ENCODE data around the gene YPEL1. TPM values are rescaled to one million over a fixed set of nuclear protein-coding genes. Genes with fewer than 3 reads are reported as not detected.

YPEL1 gene, protein sequence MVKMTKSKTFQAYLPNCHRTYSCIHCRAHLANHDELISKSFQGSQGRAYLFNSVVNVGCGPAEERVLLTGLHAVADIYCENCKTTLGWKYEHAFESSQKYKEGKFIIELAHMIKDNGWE
- 18.8 TPM for total RNA-seq
- polyA plus RNA-seq (ENCODE audit: insufficient read depth in 1 of 8, insufficient read length in 8 of 8, low replicate concordance in 1 of 8): 10 to 100 TPM; 12.1 to 20.7 (median 17.2) TPM
- long read RNA-seq, donor 1, full-length matches to known transcripts: 1 of 1 reads
- long read RNA-seq, donor 1, partial matches to known transcripts: 0 of 1 reads
- long read RNA-seq, donor 1, other reads (novel, unspliced or antisense): 0 of 1 reads
- long read RNA-seq, donor 2: 0 reads
- long read RNA-seq, donor 3, full-length matches to known transcripts: 10 of 10 reads
- long read RNA-seq, donor 3, partial matches to known transcripts: 0 of 10 reads
- long read RNA-seq, donor 3, other reads (novel, unspliced or antisense): 0 of 10 reads
- long read RNA-seq, donor 4, full-length matches to known transcripts: 3 of 3 reads
- long read RNA-seq, donor 4, partial matches to known transcripts: 0 of 3 reads
- long read RNA-seq, donor 4, other reads (novel, unspliced or antisense): 0 of 3 reads
- long read RNA-seq, donor 5, full-length matches to known transcripts: 11 of 11 reads
- long read RNA-seq, donor 5, partial matches to known transcripts: 0 of 11 reads
- long read RNA-seq, donor 5, other reads (novel, unspliced or antisense): 0 of 11 reads
- long read RNA-seq, donor 6, full-length matches to known transcripts: 12 of 12 reads
- long read RNA-seq, donor 6, partial matches to known transcripts: 0 of 12 reads
- long read RNA-seq, donor 6, other reads (novel, unspliced or antisense): 0 of 12 reads
- long read RNA-seq, donor 7, full-length matches to known transcripts: 5 of 5 reads
- long read RNA-seq, donor 7, partial matches to known transcripts: 0 of 5 reads
- long read RNA-seq, donor 7, other reads (novel, unspliced or antisense): 0 of 5 reads
- long read RNA-seq, donor 8, full-length matches to known transcripts: 4 of 4 reads
- long read RNA-seq, donor 8, partial matches to known transcripts: 0 of 4 reads
- long read RNA-seq, donor 8, other reads (novel, unspliced or antisense): 0 of 4 reads
- long read RNA-seq, donor 9, full-length matches to known transcripts: 5 of 5 reads
- long read RNA-seq, donor 9, partial matches to known transcripts: 0 of 5 reads
- long read RNA-seq, donor 9, other reads (novel, unspliced or antisense): 0 of 5 reads
- long read RNA-seq, donor 10, full-length matches to known transcripts: 8 of 8 reads
- long read RNA-seq, donor 10, partial matches to known transcripts: 0 of 8 reads
- long read RNA-seq, donor 10, other reads (novel, unspliced or antisense): 0 of 8 reads
- long read RNA-seq, donor 11, full-length matches to known transcripts: 4 of 4 reads
- long read RNA-seq, donor 11, partial matches to known transcripts: 0 of 4 reads
- long read RNA-seq, donor 11, other reads (novel, unspliced or antisense): 0 of 4 reads

DNA sequence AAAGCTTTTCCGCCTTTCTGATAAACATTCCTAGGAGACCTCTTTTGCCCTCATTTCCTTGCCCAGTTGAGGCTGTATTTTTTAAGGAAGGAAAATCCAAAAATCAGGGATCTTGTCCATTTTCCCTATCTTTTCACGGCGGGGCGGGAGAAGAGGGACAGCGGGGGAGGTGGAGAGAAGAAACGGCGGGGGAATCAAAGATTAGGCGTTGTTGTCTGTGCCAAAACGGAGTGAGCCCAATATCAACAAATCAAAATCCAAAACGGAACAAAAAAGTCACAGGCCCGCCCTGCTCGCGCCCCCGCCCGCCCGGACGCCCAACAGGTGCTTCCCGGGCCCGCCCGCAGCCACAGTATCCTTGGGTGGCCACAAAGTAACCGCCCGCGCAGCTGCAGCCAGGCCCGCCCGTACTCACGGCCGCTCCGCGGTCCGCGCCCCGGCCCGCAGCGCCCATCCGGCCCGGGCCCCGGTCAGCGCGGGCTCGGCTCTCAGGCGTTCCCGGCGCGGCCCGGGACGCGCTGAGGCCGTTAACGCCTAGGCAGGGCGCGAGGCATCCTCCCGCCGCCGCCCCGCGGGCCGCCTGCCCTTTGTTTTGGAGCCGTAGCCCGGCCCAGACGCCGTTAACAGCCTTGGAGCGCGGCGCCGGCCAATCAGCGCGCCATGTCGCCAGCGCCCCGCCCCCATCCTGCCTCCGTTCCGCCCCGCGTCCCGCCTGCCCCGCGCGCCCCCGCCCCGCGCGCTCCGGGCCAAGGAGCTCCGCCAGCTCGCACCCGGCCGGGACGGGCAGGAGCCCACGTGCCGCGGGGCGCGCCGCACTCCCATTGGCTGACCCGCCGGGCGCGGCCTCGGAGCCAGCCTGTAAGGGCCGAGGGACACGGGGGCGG, at the start of gene YPEL1:
TSS of gene YPEL1 (minus strand) at position 595 of the 884 bp plus-strand sequence. CDS start 25,050 bp downstream, outside the sequence.
- no peaks in the 10 kb centered on the region for H3K9me3 ChIP-seq (replicated peaks; ENCODE audit: control insufficient read depth, low read depth, low read length)
- DNase-seq: peak; percentile 99
- peaks cover 2% of the 10 kb centered on the region for H3K27me3 ChIP-seq (ENCODE audit: control insufficient read depth, insufficient read depth, low read length)
- WGBS (ENCODE audit: insufficient coverage): under 1% methylated on average over 92 of the region's 102 CpGs
- peaks cover 12% of the 10 kb centered on the region for H3K4me1 ChIP-seq (ENCODE audit: control insufficient read depth, insufficient read depth, low read length)
- H3K27ac ChIP-seq (ENCODE audit: low read length): peak within 1 kb of the TSS; percentile 83
- peaks cover 4% of the 10 kb centered on the region for H3K36me3 ChIP-seq (ENCODE audit: control insufficient read depth, insufficient read depth, low read length)
- peak within 1 kb of the TSS; percentile 55 for H3K4me3 ChIP-seq (ENCODE audit: low read length)

DNA sequence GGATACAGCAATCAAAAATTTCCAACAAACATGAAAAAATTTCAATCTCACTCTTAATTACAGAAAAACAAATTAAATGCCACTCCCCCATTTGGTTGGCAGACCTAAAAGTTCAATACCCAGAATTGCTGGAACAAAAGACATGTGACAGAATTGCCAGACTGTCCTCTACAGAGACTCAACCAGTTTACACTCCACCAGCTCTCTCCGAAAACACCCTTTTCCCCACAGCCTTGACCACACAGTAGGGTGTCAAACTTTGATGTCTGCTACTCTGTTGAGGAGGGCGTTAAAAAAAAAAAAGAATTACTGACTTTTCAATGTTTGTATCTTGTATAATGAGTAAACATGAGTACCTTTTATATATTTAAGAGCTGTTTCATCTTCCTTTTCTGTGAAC, 44.7 kb upstream of the YPEL1 start:
- DNase-seq: no peak
- H3K27me3 ChIP-seq (ENCODE audit: control insufficient read depth, insufficient read depth, low read length): no peaks in the 10 kb centered on the region
- peaks cover 46% of the 10 kb centered on the region for H3K36me3 ChIP-seq (ENCODE audit: control insufficient read depth, insufficient read depth, low read length)
- no CpG with 5 or more reads among the region's 2 CpGs for WGBS (ENCODE audit: insufficient coverage)
- H3K4me3 ChIP-seq (ENCODE audit: low read length): no peak overlapping the region
- no peak overlapping the region for H3K27ac ChIP-seq (ENCODE audit: low read length)
- H3K9me3 ChIP-seq (replicated peaks; ENCODE audit: control insufficient read depth, low read depth, low read length): no peaks in the 10 kb centered on the region
- H3K4me1 ChIP-seq (ENCODE audit: control insufficient read depth, insufficient read depth, low read length): peaks cover 3% of the 10 kb centered on the region

DNA sequence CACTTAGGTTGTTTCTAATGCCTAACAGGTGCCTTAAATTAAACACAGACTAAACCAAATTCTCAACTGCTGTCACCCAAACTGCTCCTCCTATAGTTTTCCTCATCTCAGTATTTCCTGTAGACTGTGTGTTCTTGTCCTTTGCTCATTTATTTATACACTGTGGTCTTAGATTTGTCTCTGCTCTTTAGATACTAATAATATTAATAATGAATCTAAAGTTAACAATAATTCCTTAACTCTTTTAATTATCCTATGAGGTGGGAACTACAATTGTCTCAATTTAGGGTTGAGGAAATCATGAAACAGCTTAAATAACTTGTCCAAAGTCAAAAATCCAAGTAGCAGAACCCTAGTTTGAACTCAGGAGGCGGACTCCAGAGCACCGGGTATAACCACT, 43.9 kb upstream of the YPEL1 start:
- Histone ChIP-seq H3K4me1 (ENCODE audit: control insufficient read depth, insufficient read depth, low read length) (peaks cover 6% of the 10 kb centered on the region), H3K27ac (ENCODE audit: low read length) (no peak overlapping the region), H3K36me3 (ENCODE audit: control insufficient read depth, insufficient read depth, low read length) (peaks cover 38% of the 10 kb centered on the region), H3K27me3 (ENCODE audit: control insufficient read depth, insufficient read depth, low read length) (no peaks in the 10 kb centered on the region), H3K9me3 (replicated peaks; ENCODE audit: control insufficient read depth, low read depth, low read length) (no peaks in the 10 kb centered on the region), H3K4me3 (ENCODE audit: low read length) (no peak overlapping the region)
- 100% methylated on average over 1 of the region's 2 CpGs for WGBS (ENCODE audit: insufficient coverage)
- no peak for DNase-seq

DNA sequence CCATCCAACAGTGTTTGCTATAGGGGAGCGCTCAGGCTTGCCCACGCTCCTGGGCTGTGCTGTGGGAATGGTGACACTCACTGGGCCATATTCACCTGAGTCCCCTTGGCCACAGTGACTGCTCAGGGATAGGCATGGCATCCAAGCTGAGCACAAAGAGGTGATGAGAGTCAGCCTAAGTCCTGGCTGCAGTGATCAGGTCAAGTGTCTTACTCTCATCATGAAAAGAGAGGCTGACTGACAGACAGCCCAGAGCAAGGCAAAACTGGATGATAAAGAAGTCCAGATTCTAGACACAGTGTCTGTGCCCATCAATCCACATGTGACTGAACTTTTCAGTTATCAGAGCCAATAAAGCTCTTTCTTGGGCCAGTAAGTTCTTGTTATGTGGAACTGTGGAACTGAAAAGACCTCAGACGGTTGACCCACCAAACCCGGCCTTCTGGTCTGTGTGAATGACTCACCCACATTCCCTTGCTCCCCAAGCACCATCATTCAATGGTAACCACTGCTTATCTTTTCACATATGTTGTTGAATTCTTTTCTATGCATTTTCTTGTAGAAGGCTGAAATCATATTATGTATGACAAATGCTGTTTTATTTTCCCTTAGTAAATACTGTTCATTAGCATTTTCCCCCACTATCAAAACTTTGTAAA, 43.2 kb upstream of the YPEL1 start:
- Histone ChIP-seq H3K9me3 (replicated peaks; ENCODE audit: control insufficient read depth, low read depth, low read length) (no peaks in the 10 kb centered on the region), H3K27me3 (ENCODE audit: control insufficient read depth, insufficient read depth, low read length) (no peaks in the 10 kb centered on the region), H3K36me3 (ENCODE audit: control insufficient read depth, insufficient read depth, low read length) (peaks cover 40% of the 10 kb centered on the region), H3K4me3 (ENCODE audit: low read length) (no peak overlapping the region), H3K27ac (ENCODE audit: low read length) (no peak overlapping the region), H3K4me1 (ENCODE audit: control insufficient read depth, insufficient read depth, low read length) (peaks cover 6% of the 10 kb centered on the region)
- no peak for DNase-seq
- WGBS (ENCODE audit: insufficient coverage): 93% methylated on average over 2 of the region's 4 CpGs

DNA sequence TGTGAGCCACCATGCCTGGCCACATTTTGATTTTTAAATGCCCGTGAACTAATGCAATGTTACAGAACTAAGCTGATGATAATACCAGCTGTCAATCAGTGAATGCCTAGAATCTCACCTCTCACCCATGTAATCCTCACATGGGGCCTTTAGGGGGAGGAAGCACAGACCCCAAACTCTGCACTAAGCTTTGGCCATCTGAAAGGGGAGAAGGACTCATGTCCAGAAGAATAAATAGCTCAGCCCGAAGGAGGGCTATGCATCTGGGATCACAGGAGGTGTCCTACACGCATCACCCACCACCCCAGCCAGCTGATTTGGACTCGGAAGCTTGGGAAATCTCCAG, 36.0 kb upstream of the YPEL1 start:
- Histone ChIP-seq H3K4me1 (ENCODE audit: control insufficient read depth, insufficient read depth, low read length) (peaks cover 9% of the 10 kb centered on the region), H3K27me3 (ENCODE audit: control insufficient read depth, insufficient read depth, low read length) (no peaks in the 10 kb centered on the region), H3K9me3 (replicated peaks; ENCODE audit: control insufficient read depth, low read depth, low read length) (no peaks in the 10 kb centered on the region), H3K36me3 (ENCODE audit: control insufficient read depth, insufficient read depth, low read length) (peaks cover 59% of the 10 kb centered on the region), H3K4me3 (ENCODE audit: low read length) (no peak overlapping the region), H3K27ac (ENCODE audit: low read length) (no peak overlapping the region)
- no peak for DNase-seq
- WGBS (ENCODE audit: insufficient coverage): no CpG with 5 or more reads among the region's 4 CpGs

DNA sequence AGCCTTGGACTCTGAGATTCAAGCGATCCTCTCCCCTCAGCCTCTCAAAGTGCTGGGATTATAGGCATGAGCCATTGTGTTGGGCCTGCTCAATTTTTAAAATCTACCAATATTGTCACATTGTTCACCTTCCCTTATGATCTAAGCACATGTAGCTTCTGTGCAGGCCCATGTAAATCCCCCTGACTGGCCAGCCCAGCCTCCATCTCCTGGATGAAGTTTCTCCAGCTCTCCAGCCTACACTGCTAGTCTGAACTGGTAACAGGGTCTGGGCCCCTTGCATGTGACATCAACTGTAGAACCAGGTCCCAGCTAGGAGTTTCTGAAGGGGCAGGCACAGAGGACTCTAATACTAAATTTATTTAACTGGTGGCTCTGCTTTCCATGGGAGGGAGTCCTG, 32.8 kb upstream of the YPEL1 start:
- no peaks in the 10 kb centered on the region for H3K27me3 ChIP-seq (ENCODE audit: control insufficient read depth, insufficient read depth, low read length)
- peaks cover 2% of the 10 kb centered on the region for H3K4me1 ChIP-seq (ENCODE audit: control insufficient read depth, insufficient read depth, low read length)
- 100% methylated on average over 1 of the region's 1 CpG for WGBS (ENCODE audit: insufficient coverage)
- no peaks in the 10 kb centered on the region for H3K9me3 ChIP-seq (replicated peaks; ENCODE audit: control insufficient read depth, low read depth, low read length)
- H3K36me3 ChIP-seq (ENCODE audit: control insufficient read depth, insufficient read depth, low read length): peaks cover 86% of the 10 kb centered on the region
- DNase-seq: no peak
- no peak overlapping the region for H3K27ac ChIP-seq (ENCODE audit: low read length)
- no peak overlapping the region for H3K4me3 ChIP-seq (ENCODE audit: low read length)

DNA sequence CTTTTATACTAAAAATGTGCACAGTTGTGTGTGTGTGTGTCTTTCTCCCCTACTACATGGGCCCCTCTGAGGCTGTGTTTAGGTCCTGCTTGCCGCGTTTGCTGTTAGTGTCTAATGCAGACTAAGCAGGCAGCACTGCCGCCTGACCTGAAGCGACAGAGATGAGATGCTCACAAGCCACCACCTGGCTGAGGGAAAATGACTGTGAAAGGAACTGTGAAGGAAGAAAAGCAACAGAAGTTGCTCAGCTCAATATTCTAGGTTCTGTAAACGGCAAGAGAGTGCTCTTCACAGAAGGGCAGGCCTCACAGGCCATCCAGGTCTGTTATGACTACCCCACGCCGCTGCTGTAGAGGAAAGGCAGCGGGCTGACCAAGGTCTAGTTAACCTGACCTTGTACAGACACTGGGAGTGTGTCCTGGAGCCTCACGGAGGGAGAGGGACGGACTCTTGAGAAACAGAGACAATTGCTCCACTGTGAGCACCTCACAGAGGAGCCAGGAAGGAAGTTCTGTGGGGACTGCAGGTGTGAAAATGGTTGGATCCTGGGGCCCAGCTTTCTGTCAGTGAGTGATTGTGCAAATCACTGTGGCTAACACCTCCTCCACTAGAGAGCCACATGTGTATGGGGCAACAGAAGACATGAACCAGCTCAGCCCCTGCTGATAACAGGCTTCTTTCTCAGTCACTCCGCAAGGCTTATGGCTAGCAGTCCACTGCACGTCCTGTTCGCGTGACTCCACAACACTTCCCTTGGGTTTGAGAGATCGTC, 31.3 kb upstream of the YPEL1 start:
- Histone ChIP-seq H3K27ac (ENCODE audit: low read length) (no peak overlapping the region), H3K36me3 (ENCODE audit: control insufficient read depth, insufficient read depth, low read length) (peaks cover 88% of the 10 kb centered on the region), H3K9me3 (replicated peaks; ENCODE audit: control insufficient read depth, low read depth, low read length) (no peaks in the 10 kb centered on the region), H3K4me1 (ENCODE audit: control insufficient read depth, insufficient read depth, low read length) (peaks cover 2% of the 10 kb centered on the region), H3K27me3 (ENCODE audit: control insufficient read depth, insufficient read depth, low read length) (no peaks in the 10 kb centered on the region), H3K4me3 (ENCODE audit: low read length) (no peak overlapping the region)
- DNase-seq: no peak
- WGBS (ENCODE audit: insufficient coverage): 96% methylated on average over 7 of the region's 15 CpGs

DNA sequence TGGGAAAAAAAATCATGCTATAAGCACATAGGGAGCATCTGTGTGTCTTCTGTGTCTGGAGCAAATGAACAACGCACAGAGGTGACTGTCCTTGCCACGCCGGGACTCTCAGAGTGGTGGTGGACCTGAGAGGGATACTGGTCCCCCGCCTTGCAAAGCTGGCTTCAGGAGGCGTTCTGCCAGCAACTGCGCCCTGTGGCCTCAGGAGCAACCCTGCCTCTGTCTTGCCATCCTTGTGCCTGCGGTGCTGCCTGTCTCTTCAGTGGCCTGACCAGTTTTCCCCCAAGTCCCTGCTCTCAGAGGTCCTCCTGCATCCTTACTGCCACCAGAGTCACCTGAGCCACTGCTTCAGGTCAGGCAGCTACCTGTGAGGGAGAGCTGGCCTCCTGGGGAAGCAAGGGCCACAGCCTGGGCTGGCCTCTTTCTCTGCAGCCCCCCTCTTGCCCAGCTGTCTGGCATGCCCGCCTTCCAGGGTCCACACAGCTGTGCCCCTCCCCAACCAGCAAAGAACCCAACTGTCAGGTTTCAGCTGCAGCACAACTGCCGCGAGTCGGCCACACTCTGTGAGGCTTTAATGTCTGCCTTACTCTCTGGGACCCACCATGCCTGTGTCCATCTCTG, 30.4 kb upstream of the YPEL1 start:
- Histone ChIP-seq H3K36me3 (ENCODE audit: control insufficient read depth, insufficient read depth, low read length) (peaks cover 85% of the 10 kb centered on the region), H3K9me3 (replicated peaks; ENCODE audit: control insufficient read depth, low read depth, low read length) (no peaks in the 10 kb centered on the region), H3K27me3 (ENCODE audit: control insufficient read depth, insufficient read depth, low read length) (no peaks in the 10 kb centered on the region), H3K27ac (ENCODE audit: low read length) (no peak overlapping the region), H3K4me3 (ENCODE audit: low read length) (no peak overlapping the region), H3K4me1 (ENCODE audit: control insufficient read depth, insufficient read depth, low read length) (no peaks in the 10 kb centered on the region)
- no peak for DNase-seq
- WGBS (ENCODE audit: insufficient coverage): 90% methylated on average over 11 of the region's 11 CpGs
